GM12878 (cell line): ENCODE results near the gene IGF1R. TPM values are rescaled to one million over a fixed set of nuclear protein-coding genes. Genes with fewer than 3 reads are reported as not detected.

Source experiments
- ATAC-seq: fragments of 200-7000 bp; cut with Tn5 transposase; 3 replicates; pipeline ENCODE4 v1.9.1; 2020; ENCODE audit warnings: mild to moderate bottlenecking, moderate library complexity
- BruUV-seq: library from RNA; stranded (reverse); fragments of 400-500 nt; replicated peaks from 2 replicates; lab custom pipeline; 2021; lab: Mats Ljungman, UMichigan
- CTCF ChIA-PET: fragments of 300-600 bp; sonication (Branson Sonifier 250); formaldehyde crosslinking; extraction: SDS; loops from one replicate; lab custom pipeline; 2021; ENCODE audit warnings: inconsistent platforms; lab: Yijun Ruan, JAX
- POLR2A ChIA-PET: fragments of 350-600 bp; formaldehyde crosslinking; extraction: SDS; loops from one replicate; lab custom pipeline; 2021; ENCODE audit warnings: inconsistent platforms; lab: Charles Lee
- RAD21 ChIA-PET: fragments of 300-600 bp; sonication (Branson Sonifier 250); formaldehyde crosslinking; loops from one replicate; lab custom pipeline; 2023; ENCODE audit warnings: antibody characterized with exemption; ENCODE audit not compliant: unreplicated experiment; lab: Charles Lee
- SMC1A ChIA-PET: fragments of 300-600 bp; sonication (Branson Sonifier 250); formaldehyde crosslinking; loops from one replicate; lab custom pipeline; 2023; ENCODE audit not compliant: unreplicated experiment, uncharacterized antibody; lab: Charles Lee
- DNase-seq: peaks from one replicate; pipeline ENCODE4 v3.0.0-alpha.2; 2011; ENCODE audit warnings: low read depth, low spot score
- FAIRE-seq: peaks from 3 replicates; lab custom pipeline; 2011; peaks lifted over from hg19 to GRCh38; lab: Jason Lieb, UNC
- H2AFZ ChIP-seq: 2 replicates; pipeline ENCODE4 v1.6.0; 2011; ENCODE audit warnings: low read depth, low read length, control low read depth; ENCODE audit not compliant: control insufficient read depth
- H3K27ac ChIP-seq: 2 replicates; pipeline ENCODE4 v1.5.1; 2011; ENCODE audit warnings: control low read depth; ENCODE audit not compliant: control insufficient read depth, insufficient read depth
- H3K27me3 ChIP-seq, 2 experiments: replicated peaks in 1 of 2; 2 replicates each; pipeline versions ENCODE4 v1.6.0 to v1.6.1; 2011; ENCODE audit warnings: low read length in 1 of 2; ENCODE audit not compliant: control insufficient read depth in 2 of 2, insufficient read depth in 2 of 2
- H3K36me3 ChIP-seq, 2 experiments: 2 replicates each; pipeline ENCODE4 v1.5.1; 2011; ENCODE audit warnings: low read length in 1 of 2; ENCODE audit not compliant: control insufficient read depth in 2 of 2, insufficient read depth in 2 of 2
- H3K4me1 ChIP-seq: 2 replicates; pipeline ENCODE4 v1.6.1; 2011; ENCODE audit warnings: mild to moderate bottlenecking, low read length, moderate library complexity, mixed read lengths; ENCODE audit not compliant: control insufficient read depth, insufficient read depth
- H3K4me2 ChIP-seq: 2 replicates; pipeline ENCODE4 v1.6.0; 2011; ENCODE audit warnings: control low read depth; ENCODE audit not compliant: control insufficient read depth, insufficient read depth
- H3K4me3 ChIP-seq: fragments of 200-600 bp; sonication (generic); 2 replicates; pipeline ENCODE4 v1.5.1; 2016
- H3K79me2 ChIP-seq: 2 replicates; pipeline ENCODE4 v1.6.0; 2011; ENCODE audit warnings: low read length; ENCODE audit not compliant: control insufficient read depth, insufficient read depth
- H3K9ac ChIP-seq: 2 replicates; pipeline ENCODE4 v1.8.0; 2011; ENCODE audit warnings: low read length, control low read depth, mixed read lengths; ENCODE audit not compliant: control insufficient read depth, insufficient read depth
- H3K9me3 ChIP-seq: replicated peaks from 3 replicates; pipeline ENCODE4 v1.5.1; 2011; ENCODE audit warnings: mild to moderate bottlenecking, low read length; ENCODE audit not compliant: control insufficient read depth, insufficient read depth
- H4K20me1 ChIP-seq: 2 replicates; pipeline ENCODE4 v1.6.0; 2011; ENCODE audit not compliant: control insufficient read depth, insufficient read depth
- ASH2L ChIP-seq: fragments of 300-600, 200-600 bp; sonication (generic); IDR thresholded peaks from 2 replicates; pipeline ENCODE4 v1.6.1; 2017; ENCODE audit warnings: low read depth, mild to moderate bottlenecking, borderline replicate concordance
- CEBPB ChIP-seq, 2 experiments: fragments of 150-350 bp in 1 of 2; IDR thresholded peaks; 2 replicates each; pipeline ENCODE4 v1.6.1; 2012 to 2014; ENCODE audit warnings: low read depth in 2 of 2, low read length in 2 of 2, borderline replicate concordance in 1 of 2, inconsistent platforms in 1 of 2
- GABPA ChIP-seq: IDR thresholded peaks from 2 replicates; pipeline ENCODE4 v1.6.1; 2014; ENCODE audit warnings: antibody characterized with exemption, low read depth, mild to moderate bottlenecking, inconsistent platforms
- IRF4 ChIP-seq: IDR thresholded peaks from 2 replicates; pipeline ENCODE4 v1.6.1; 2011; ENCODE audit warnings: low read depth, low read length
- MEF2A ChIP-seq: IDR thresholded peaks from 2 replicates; pipeline ENCODE4 v1.6.1; 2011; ENCODE audit warnings: low read depth, mild to moderate bottlenecking, low read length, moderate library complexity; ENCODE audit not compliant: insufficient read depth
- PML ChIP-seq: IDR thresholded peaks from 2 replicates; pipeline ENCODE4 v1.6.1; 2012; ENCODE audit warnings: low read length, inconsistent platforms
- RFX5 ChIP-seq: IDR thresholded peaks from 2 replicates; pipeline ENCODE4 v1.6.1; 2011; ENCODE audit warnings: low read depth, low read length, improper control_type of control experiment
- RUNX3 ChIP-seq: IDR thresholded peaks from 2 replicates; pipeline ENCODE4 v1.6.1; 2012; ENCODE audit warnings: low read length, inconsistent platforms
- SMARCA5 ChIP-seq: fragments of 450-650 bp; IDR thresholded peaks from 2 replicates; pipeline ENCODE4 v1.6.1; 2017; ENCODE audit warnings: mild to moderate bottlenecking
- SUPT20H ChIP-seq: IDR thresholded peaks from 2 replicates; pipeline ENCODE4 v1.6.1; 2011; ENCODE audit warnings: low read depth, mild to moderate bottlenecking, low read length, moderate library complexity, borderline replicate concordance; ENCODE audit not compliant: control insufficient read depth
- WGBS: methylation state at CpG from one replicate; pipeline ENCODE4 v1.1.6; 2016; ENCODE audit warnings: low lambda C conversion rate; ENCODE audit not compliant: insufficient replicate concordance, insufficient coverage; ENCODE audit errors: missing lambda C conversion rate; 5-methylcytosine and 5-hydroxymethylcytosine counted together
- in situ Hi-C: fragments of 300-500 bp; cut with MboI; formaldehyde crosslinking; loops from 9 replicates; pipeline ENCODE4 v1.14.3; 2018; ENCODE audit warnings: mixed read lengths
- intact Hi-C: fragments of 100-400 bp; cut with micrococcal nuclease; formaldehyde crosslinking; loops from one replicate; pipeline ENCODE4 v1.14.2; 2022; ENCODE audit not compliant: unreplicated experiment
- polyA plus RNA-seq, 11 experiments: library from polyadenylated mRNA; depleted of rRNA in 4 of 11; unstranded in 6 of 11; stranded (reverse) in 5 of 11; fragments of >200 nt; fragmentation: Nextera tagmentation in 4 of 11; fragmentation: Illumina TruSeq in 1 of 11; extraction: Ambion mirVana in 4 of 11; extraction: Trizol in 1 of 11; gene quantifications; 1 replicate in 1 of 11; 2 replicates in 10 of 11; pipeline versions ENCODE4 v1.2.1 to v1.2.3, GENCODE V29; 2011 to 2016; ENCODE audit warnings: inconsistent platforms in 2 of 11, missing spikeins in 2 of 11, low read depth in 1 of 11
- total RNA-seq, 4 experiments: library from RNA; depleted of rRNA in 3 of 4; stranded (reverse); fragments of >200 nt in 3 of 4; fragmentation: Illumina TruSeq in 1 of 4; extraction: Trizol in 1 of 4; gene quantifications; 2 replicates each; pipeline versions ENCODE4 v1.2.1 to v1.2.3, GENCODE V29; 2013 to 2021
- TF ChIP-seq, protein P1 (sequence below): fragments of 450-650 bp; formaldehyde crosslinking; IDR thresholded peaks from 2 replicates; pipeline ENCODE4 v1.4.0; 2022; ENCODE audit warnings: mild to moderate bottlenecking, moderate library complexity
- TF ChIP-seq, protein P2 (sequence below): fragments of 450-650 bp; formaldehyde crosslinking; IDR thresholded peaks from 2 replicates; pipeline ENCODE4 v1.5.0; 2022; ENCODE audit warnings: mild to moderate bottlenecking, missing genetic modification characterization
- TF ChIP-seq, protein P3 (sequence below): IDR thresholded peaks from 2 replicates; pipeline ENCODE4 v1.6.1; 2012; ENCODE audit warnings: low read depth, low read length, improper control_type of control experiment
- TF ChIP-seq, protein P4 (sequence below): fragments of 450-650 bp; IDR thresholded peaks from 2 replicates; pipeline ENCODE4 v1.6.1; 2017; ENCODE audit warnings: borderline replicate concordance

Gene IGF1R
- total and polyA plus RNA-seq, 10 of the 15 experiments (the other 5 are each of a cell fraction or from before 2014, with no cell fraction given), result 0.03 to 2.7 (median 0.66) TPM

DNA sequence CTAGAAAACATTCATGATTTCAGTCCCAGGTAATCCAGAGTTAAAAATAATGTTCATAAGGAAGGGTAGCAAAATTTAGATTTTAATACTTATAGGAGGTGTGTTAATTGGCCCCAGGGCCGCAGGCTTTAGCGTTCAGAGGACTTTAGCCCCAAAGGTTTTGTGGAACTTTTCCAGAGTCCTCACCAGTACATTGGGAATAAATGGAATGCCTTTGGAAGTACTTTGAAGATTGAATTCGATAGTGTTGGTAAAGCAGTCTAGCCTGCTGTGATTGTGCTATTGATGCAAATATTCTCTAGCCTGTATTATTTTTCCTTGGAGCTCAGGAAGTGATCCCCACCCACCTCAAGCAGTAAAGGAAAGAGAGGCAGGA lies 137.1 kb downstream of the IGF1R start:
- DNase-seq (no peak), ATAC-seq (no peak), FAIRE-seq (no peak)
- ChIA-PET SMC1A (no interaction called here), RAD21 (no interaction called here), CTCF (interaction anchor here (1.2 kb wide), 1 partner anchor 57 kb away, joined by 3 read pairs; no protein-coding TSS in a partner anchor), POLR2A (no interaction called here)
- intact Hi-C loops, result no loop called here
- H3K27me3 ChIP-seq, result no peaks in the 10 kb centered on the region
- no peak overlapping the region for H3K4me3 ChIP-seq
- no peak overlapping the region for H3K4me2 ChIP-seq
- 37% methylated on average over 3 of the region's 3 CpGs for WGBS
- H3K27ac ChIP-seq, result no peak overlapping the region
- BruUV-seq, result no TSS peak
- no peak overlapping the region for H3K9ac ChIP-seq
- H3K36me3 ChIP-seq, result no peaks in the 10 kb centered on the region
- no peaks in the 10 kb centered on the region for H3K4me1 ChIP-seq
- no peak overlapping the region for H2AFZ ChIP-seq
- H3K9me3 ChIP-seq, result no peaks in the 10 kb centered on the region
- TF ChIP-seq, protein P1, sequence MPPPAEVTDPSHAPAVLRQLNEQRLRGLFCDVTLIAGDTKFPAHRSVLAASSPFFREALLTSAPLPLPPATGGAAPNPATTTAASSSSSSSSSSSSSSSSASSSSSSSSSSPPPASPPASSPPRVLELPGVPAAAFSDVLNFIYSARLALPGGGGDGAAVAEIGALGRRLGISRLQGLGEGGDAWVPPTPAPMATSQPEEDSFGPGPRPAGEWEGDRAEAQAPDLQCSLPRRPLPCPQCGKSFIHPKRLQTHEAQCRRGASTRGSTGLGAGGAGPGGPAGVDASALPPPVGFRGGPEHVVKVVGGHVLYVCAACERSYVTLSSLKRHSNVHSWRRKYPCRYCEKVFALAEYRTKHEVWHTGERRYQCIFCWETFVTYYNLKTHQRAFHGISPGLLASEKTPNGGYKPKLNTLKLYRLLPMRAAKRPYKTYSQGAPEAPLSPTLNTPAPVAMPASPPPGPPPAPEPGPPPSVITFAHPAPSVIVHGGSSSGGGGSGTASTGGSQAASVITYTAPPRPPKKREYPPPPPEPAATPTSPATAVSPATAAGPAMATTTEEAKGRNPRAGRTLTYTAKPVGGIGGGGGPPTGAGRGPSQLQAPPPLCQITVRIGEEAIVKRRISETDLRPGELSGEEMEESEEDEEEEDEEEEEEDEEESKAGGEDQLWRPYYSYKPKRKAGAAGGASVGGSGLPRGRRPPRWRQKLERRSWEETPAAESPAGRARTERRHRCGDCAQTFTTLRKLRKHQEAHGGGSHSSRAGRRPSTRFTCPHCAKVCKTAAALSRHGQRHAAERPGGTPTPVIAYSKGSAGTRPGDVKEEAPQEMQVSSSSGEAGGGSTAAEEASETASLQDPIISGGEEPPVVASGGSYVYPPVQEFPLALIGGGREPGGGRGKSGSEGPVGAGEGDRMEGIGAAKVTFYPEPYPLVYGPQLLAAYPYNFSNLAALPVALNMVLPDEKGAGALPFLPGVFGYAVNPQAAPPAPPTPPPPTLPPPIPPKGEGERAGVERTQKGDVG (CRISPR knock-in tag), result no peak
- TF ChIP-seq GABPA, result no peak
- TF ChIP-seq MEF2A, result no peak
- TF ChIP-seq, protein P2, sequence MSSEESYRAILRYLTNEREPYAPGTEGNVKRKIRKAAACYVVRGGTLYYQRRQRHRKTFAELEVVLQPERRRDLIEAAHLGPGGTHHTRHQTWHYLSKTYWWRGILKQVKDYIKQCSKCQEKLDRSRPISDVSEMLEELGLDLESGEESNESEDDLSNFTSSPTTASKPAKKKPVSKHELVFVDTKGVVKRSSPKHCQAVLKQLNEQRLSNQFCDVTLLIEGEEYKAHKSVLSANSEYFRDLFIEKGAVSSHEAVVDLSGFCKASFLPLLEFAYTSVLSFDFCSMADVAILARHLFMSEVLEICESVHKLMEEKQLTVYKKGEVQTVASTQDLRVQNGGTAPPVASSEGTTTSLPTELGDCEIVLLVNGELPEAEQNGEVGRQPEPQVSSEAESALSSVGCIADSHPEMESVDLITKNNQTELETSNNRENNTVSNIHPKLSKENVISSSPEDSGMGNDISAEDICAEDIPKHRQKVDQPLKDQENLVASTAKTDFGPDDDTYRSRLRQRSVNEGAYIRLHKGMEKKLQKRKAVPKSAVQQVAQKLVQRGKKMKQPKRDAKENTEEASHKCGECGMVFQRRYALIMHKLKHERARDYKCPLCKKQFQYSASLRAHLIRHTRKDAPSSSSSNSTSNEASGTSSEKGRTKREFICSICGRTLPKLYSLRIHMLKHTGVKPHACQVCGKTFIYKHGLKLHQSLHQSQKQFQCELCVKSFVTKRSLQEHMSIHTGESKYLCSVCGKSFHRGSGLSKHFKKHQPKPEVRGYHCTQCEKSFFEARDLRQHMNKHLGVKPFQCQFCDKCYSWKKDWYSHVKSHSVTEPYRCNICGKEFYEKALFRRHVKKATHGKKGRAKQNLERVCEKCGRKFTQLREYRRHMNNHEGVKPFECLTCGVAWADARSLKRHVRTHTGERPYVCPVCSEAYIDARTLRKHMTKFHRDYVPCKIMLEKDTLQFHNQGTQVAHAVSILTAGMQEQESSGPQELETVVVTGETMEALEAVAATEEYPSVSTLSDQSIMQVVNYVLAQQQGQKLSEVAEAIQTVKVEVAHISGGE (CRISPR knock-in tag), result no peak
- TF ChIP-seq, protein P3, sequence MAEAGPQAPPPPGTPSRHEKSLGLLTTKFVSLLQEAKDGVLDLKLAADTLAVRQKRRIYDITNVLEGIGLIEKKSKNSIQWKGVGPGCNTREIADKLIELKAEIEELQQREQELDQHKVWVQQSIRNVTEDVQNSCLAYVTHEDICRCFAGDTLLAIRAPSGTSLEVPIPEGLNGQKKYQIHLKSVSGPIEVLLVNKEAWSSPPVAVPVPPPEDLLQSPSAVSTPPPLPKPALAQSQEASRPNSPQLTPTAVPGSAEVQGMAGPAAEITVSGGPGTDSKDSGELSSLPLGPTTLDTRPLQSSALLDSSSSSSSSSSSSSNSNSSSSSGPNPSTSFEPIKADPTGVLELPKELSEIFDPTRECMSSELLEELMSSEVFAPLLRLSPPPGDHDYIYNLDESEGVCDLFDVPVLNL, result no peak
- no peak for TF ChIP-seq SMARCA5
- TF ChIP-seq, protein P4, sequence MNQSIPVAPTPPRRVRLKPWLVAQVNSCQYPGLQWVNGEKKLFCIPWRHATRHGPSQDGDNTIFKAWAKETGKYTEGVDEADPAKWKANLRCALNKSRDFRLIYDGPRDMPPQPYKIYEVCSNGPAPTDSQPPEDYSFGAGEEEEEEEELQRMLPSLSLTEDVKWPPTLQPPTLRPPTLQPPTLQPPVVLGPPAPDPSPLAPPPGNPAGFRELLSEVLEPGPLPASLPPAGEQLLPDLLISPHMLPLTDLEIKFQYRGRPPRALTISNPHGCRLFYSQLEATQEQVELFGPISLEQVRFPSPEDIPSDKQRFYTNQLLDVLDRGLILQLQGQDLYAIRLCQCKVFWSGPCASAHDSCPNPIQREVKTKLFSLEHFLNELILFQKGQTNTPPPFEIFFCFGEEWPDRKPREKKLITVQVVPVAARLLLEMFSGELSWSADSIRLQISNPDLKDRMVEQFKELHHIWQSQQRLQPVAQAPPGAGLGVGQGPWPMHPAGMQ, result no peak
- no peak for TF ChIP-seq RFX5
- no peak for TF ChIP-seq ASH2L
- no peak for TF ChIP-seq IRF4
- no peak for TF ChIP-seq CEBPB (IDR thresholded peaks at IDR 0.05; ENCODE audit: borderline replicate concordance in 1 of 2, low read depth in 2 of 2, low read length in 2 of 2)
- no peak for TF ChIP-seq SUPT20H
- no peak for TF ChIP-seq RUNX3
- TF ChIP-seq PML, result no peak
- no peaks in the 10 kb centered on the region for H4K20me1 ChIP-seq
- H3K79me2 ChIP-seq, result no peaks in the 10 kb centered on the region
- in situ Hi-C loops, result no loop called here
